ENCODE results near the gene ZNF672. TPM values are rescaled to one million over a fixed set of nuclear protein-coding genes. Genes with fewer than 3 reads are reported as not detected.
"Not testable (repeated sequence)": the region's sequence is repeated elsewhere in the genome, so short reads cannot be mapped to it uniquely, and the experiment has no call there.

ZNF672 gene
- total RNA-seq, 1 experiment from 2014 or later, result 35.8 TPM

GRCh38 chr1:248798791-248799190 lies 39.2 kb upstream of the ZNF672 start:
- no TSS peak for BruUV-seq (replicated peaks)
- no peak for DNase-seq (ENCODE audit: unreplicated experiment)
- POLR2A ChIA-PET, result interaction anchor here (1.0 kb wide), 1 partner anchor 177 kb away, joined by 3 read pairs; no protein-coding TSS in a partner anchor
- no peak for TF ChIP-seq CTCF (IDR thresholded peaks at IDR 0.05; ENCODE audit: unreplicated experiment)
- no peaks in the 10 kb centered on the region for H3K4me1 Mint-ChIP-seq (ENCODE audit: insufficient read depth, unreplicated experiment)
- intact Hi-C loops (cut with micrococcal nuclease), result no loop called here
- peaks cover 45% of the 10 kb centered on the region for H3K27me3 Mint-ChIP-seq (ENCODE audit: insufficient read depth, unreplicated experiment)
- no peaks in the 10 kb centered on the region for H3K9me3 Mint-ChIP-seq (ENCODE audit: unreplicated experiment)
- CTCF ChIA-PET, result interaction anchor here (0.6 to 3.5 kb wide), 6 partner anchors 7 to 179 kb away, joined by 3 to 34 read pairs (median 4); no protein-coding TSS in a partner anchor
- no peak overlapping the region for H3K27ac Mint-ChIP-seq (ENCODE audit: low read depth, unreplicated experiment)
- no peaks in the 10 kb centered on the region for H3K36me3 Mint-ChIP-seq (ENCODE audit: insufficient read depth, unreplicated experiment)
- no peak overlapping the region for H3K4me3 Mint-ChIP-seq (ENCODE audit: unreplicated experiment)

GRCh38 chr1:248800459-248800858 lies 37.6 kb upstream of the ZNF672 start:
- no TSS peak for BruUV-seq (replicated peaks)
- Mint-ChIP-seq H3K4me3 (ENCODE audit: unreplicated experiment) (no peak overlapping the region), H3K27ac (ENCODE audit: low read depth, unreplicated experiment) (no peak overlapping the region), H3K36me3 (ENCODE audit: insufficient read depth, unreplicated experiment) (no peaks in the 10 kb centered on the region), H3K9me3 (ENCODE audit: unreplicated experiment) (no peaks in the 10 kb centered on the region), H3K27me3 (ENCODE audit: insufficient read depth, unreplicated experiment) (peaks cover 45% of the 10 kb centered on the region), H3K4me1 (ENCODE audit: insufficient read depth, unreplicated experiment) (no peaks in the 10 kb centered on the region)
- POLR2A ChIA-PET, result interaction anchor here (0.6 to 1.3 kb wide), 3 partner anchors 26 to 37 kb away, joined by 3 to 5 read pairs (median 3); partner anchors contain the start of genes SH3BP5L and ZNF672
- TF ChIP-seq CTCF (IDR thresholded peaks at IDR 0.05; ENCODE audit: unreplicated experiment), result no peak
- no peak for DNase-seq (ENCODE audit: unreplicated experiment)
- CTCF ChIA-PET, result interaction anchor here (0.7 kb wide), 1 partner anchor 465 kb away, joined by 3 read pairs; no protein-coding TSS in a partner anchor
- intact Hi-C loops (cut with micrococcal nuclease), result no loop called here

GRCh38 chr1:248802454-248802853 lies 35.6 kb upstream of the ZNF672 start:
- ChIA-PET CTCF (interaction anchor here (0.5 to 1.3 kb wide), 3 partner anchors 11 to 836 kb away, joined by 3 to 7 read pairs (median 4); no protein-coding TSS in a partner anchor), POLR2A (no interaction called here)
- H3K4me1 Mint-ChIP-seq (ENCODE audit: insufficient read depth, unreplicated experiment), result no peaks in the 10 kb centered on the region
- no peak overlapping the region for H3K4me3 Mint-ChIP-seq (ENCODE audit: unreplicated experiment)
- intact Hi-C loops (cut with micrococcal nuclease), result no loop called here
- H3K36me3 Mint-ChIP-seq (ENCODE audit: insufficient read depth, unreplicated experiment), result no peaks in the 10 kb centered on the region
- no peak for DNase-seq (ENCODE audit: unreplicated experiment)
- TF ChIP-seq CTCF (IDR thresholded peaks at IDR 0.05; ENCODE audit: unreplicated experiment), result no peak
- peaks cover 38% of the 10 kb centered on the region for H3K27me3 Mint-ChIP-seq (ENCODE audit: insufficient read depth, unreplicated experiment)
- no TSS peak for BruUV-seq (replicated peaks)
- no peaks in the 10 kb centered on the region for H3K9me3 Mint-ChIP-seq (ENCODE audit: unreplicated experiment)
- H3K27ac Mint-ChIP-seq (ENCODE audit: low read depth, unreplicated experiment), result no peak overlapping the region

GRCh38 chr1:248803501-248803900 lies 34.5 kb upstream of the ZNF672 start:
- H3K36me3 Mint-ChIP-seq (ENCODE audit: insufficient read depth, unreplicated experiment); BruUV-seq (replicated peaks); H3K9me3 Mint-ChIP-seq (ENCODE audit: unreplicated experiment); DNase-seq (ENCODE audit: unreplicated experiment); H3K27ac Mint-ChIP-seq (ENCODE audit: low read depth, unreplicated experiment); H3K4me1 Mint-ChIP-seq (ENCODE audit: insufficient read depth, unreplicated experiment); intact Hi-C loops (cut with micrococcal nuclease); H3K4me3 Mint-ChIP-seq (ENCODE audit: unreplicated experiment): not testable (repeated sequence)
- ChIA-PET CTCF (interaction anchor here (1.2 to 9.7 kb wide), 4 partner anchors 16 to 182 kb away, joined by 5 to 159 read pairs (median 102); partner anchors contain the start of gene OR14I1), POLR2A (interaction anchor here (1.5 kb wide), 1 partner anchor 16 kb away, joined by 5 read pairs; no protein-coding TSS in a partner anchor)
- H3K27me3 Mint-ChIP-seq (ENCODE audit: insufficient read depth, unreplicated experiment), result peaks cover 28% of the 10 kb centered on the region

All from MCF 10A (cell line).